ENCODE data around the gene PPEF1. TPM values are rescaled to one million over a fixed set of nuclear protein-coding genes. Genes with fewer than 3 reads are reported as not detected.

The PPEF1 gene
- total and polyA plus RNA-seq, 2 of the 8 experiments (the other 6 are each of a cell fraction or from before 2014, with no cell fraction given) = 0.08 to 0.30 TPM

DNA sequence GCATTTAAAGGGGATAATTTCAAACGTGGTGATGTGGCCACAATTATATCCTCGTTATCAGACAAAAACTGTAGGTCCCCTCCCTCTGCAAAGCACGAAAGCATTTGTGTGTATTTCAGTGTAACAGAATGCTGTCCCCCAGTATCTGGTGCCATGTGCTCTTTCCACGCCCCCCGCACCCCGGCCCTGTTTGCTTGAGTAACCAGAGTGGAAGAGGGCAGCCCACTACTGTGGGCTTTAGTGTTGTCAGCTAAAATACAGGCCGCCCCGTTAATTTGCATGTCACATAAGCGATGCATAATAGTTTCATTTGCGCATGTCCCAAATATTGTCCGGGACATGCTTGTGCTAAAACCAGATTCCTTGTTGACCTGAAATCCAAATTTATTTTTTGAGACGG is 166.4 kb downstream of the PPEF1 start:
- Histone ChIP-seq H3K27me3 (replicated peaks in 1 of 4; ENCODE audit: control insufficient read depth in 3 of 4, extremely low read depth in 1 of 4, insufficient read depth in 3 of 4, low read length in 3 of 4) (no peaks in the 10 kb centered on the region), H4K5ac (ENCODE audit: insufficient read length, low read depth, low read length) (no peak overlapping the region), H2BK120ac (replicated peaks; ENCODE audit: low read depth, low read length) (no peak overlapping the region), H2BK15ac (ENCODE audit: low read length) (no peak overlapping the region), H3K4me1 (replicated peaks in 1 of 4; ENCODE audit: control insufficient read depth in 3 of 4, insufficient read depth in 4 of 4, low read length in 3 of 4) (no peaks in the 10 kb centered on the region; a peak in 1 of 7 replicates), H3K56ac (replicated peaks; ENCODE audit: insufficient read length, low read depth, low read length) (no peak overlapping the region), H2BK12ac (ENCODE audit: low read depth, low read length) (no peak overlapping the region), H3K4me2 (ENCODE audit: insufficient read depth in 1 of 2, low read depth in 2 of 2, low read length in 2 of 2) (no peak overlapping the region), H3K9me3 (ENCODE audit: insufficient read depth in 2 of 2, low read depth in 1 of 2, low read length in 1 of 2) (no peaks in the 10 kb centered on the region), H3K14ac (ENCODE audit: insufficient read length) (no peak overlapping the region), H2BK5ac (ENCODE audit: low read depth, low read length) (no peak overlapping the region), H4K91ac (replicated peaks; ENCODE audit: insufficient read length, low read length) (no peak overlapping the region), H3K23me2 (ENCODE audit: low read depth, low read length) (no peaks in the 10 kb centered on the region), H4K8ac (ENCODE audit: extremely low read depth, insufficient read depth, low read length) (no peak overlapping the region), H3K27ac (ENCODE audit: low read depth, low read length) (no peak overlapping the region), H2BK20ac (ENCODE audit: low read length) (no peak overlapping the region), H3K79me2 (ENCODE audit: control insufficient read depth in 1 of 2, insufficient read depth in 2 of 2, low read length in 2 of 2) (no peaks in the 10 kb centered on the region), H3K18ac (ENCODE audit: extremely low read depth, low read length) (no peak overlapping the region), H3K79me1 (ENCODE audit: low read depth, low read length) (no peaks in the 10 kb centered on the region), H3K9ac (replicated peaks in 1 of 4; ENCODE audit: extremely low read depth in 1 of 4, low read depth in 3 of 4, low read length in 3 of 4) (no peak overlapping the region), H2AFZ (ENCODE audit: low read length) (no peak overlapping the region), H2AK5ac (ENCODE audit: low read depth, low read length) (no peak overlapping the region), H3K36me3 (ENCODE audit: control insufficient read depth in 2 of 4, insufficient read depth in 4 of 4, low read length in 3 of 4) (no peaks in the 10 kb centered on the region), H3K23ac (ENCODE audit: insufficient read length) (no peak overlapping the region), H3K4me3 (ENCODE audit: extremely low read depth in 1 of 4, insufficient read depth in 2 of 4, low read depth in 3 of 4, low read length in 4 of 4) (no peak overlapping the region), H4K20me1 (replicated peaks in 1 of 2; ENCODE audit: control insufficient read depth in 1 of 2, insufficient read depth in 2 of 2, low read length in 2 of 2) (no peaks in the 10 kb centered on the region), H3K4ac (replicated peaks; ENCODE audit: insufficient read length, low read depth, low read length) (no peak overlapping the region)
- POLR2A ChIA-PET (ENCODE audit: partially characterized antibody) = no interaction called here
- FAIRE-seq (no peak), DNase-seq (ENCODE audit: low read depth in 1 of 2, low spot score in 2 of 2) (no peak)
- WGBS, 2 experiments (ENCODE audit: extremely low coverage in 1 of 2, insufficient coverage in 1 of 2, insufficient read length in 1 of 2, insufficient replicate concordance in 2 of 2, low coverage in 1 of 2, low lambda C conversion rate in 2 of 2, missing lambda C conversion rate in 1 of 2) = 92% methylated on average over 12 of the region's 12 CpGs; no CpG with 5 or more reads in 1 of the 2 experiments
- CTCF ChIA-PET (ENCODE audit: partially characterized antibody) = interaction anchor here (0.7 to 0.8 kb wide), 2 partner anchors 11 to 257 kb away, joined by 3 to 4 read pairs; no protein-coding TSS in a partner anchor
- TF ChIP-seq POLR2A (IDR thresholded peaks at IDR 0.05; ENCODE audit: control extremely low read depth in 1 of 2, low read depth in 2 of 2, low read length in 2 of 2) (no peak), CBX5 (IDR thresholded peaks at IDR 0.05; ENCODE audit: low read depth, low read length) (no peak), JUN (IDR thresholded peaks at IDR 0.05; ENCODE audit: low read depth, low read length) (no peak), EP300 (IDR thresholded peaks at IDR 0.05; ENCODE audit: borderline replicate concordance in 1 of 2, low read depth in 2 of 2, low read length in 2 of 2) (no peak), RAD21 (IDR thresholded peaks at IDR 0.05 in 1 of 2, conservative IDR thresholded peaks at IDR 0.05 in 1 of 2; ENCODE audit: low read depth in 2 of 2, low read length in 2 of 2) (no peak), YY1 (IDR thresholded peaks at IDR 0.05; ENCODE audit: low read depth, low read length) (no peak), TBP (IDR thresholded peaks at IDR 0.05; ENCODE audit: low read depth, low read length) (no peak), RNF2 (IDR thresholded peaks at IDR 0.05; ENCODE audit: borderline replicate concordance, low read depth, low read length, missing control alignments, poor library complexity, severe bottlenecking) (no peak), EGR1 (IDR thresholded peaks at IDR 0.05; ENCODE audit: borderline replicate concordance, low read depth, low read length) (no peak), CEBPB (IDR thresholded peaks at IDR 0.05; ENCODE audit: low read depth, low read length) (no peak), JUND (IDR thresholded peaks at IDR 0.05; ENCODE audit: low read length) (no peak)
- TF ChIP-seq, protein P1, sequence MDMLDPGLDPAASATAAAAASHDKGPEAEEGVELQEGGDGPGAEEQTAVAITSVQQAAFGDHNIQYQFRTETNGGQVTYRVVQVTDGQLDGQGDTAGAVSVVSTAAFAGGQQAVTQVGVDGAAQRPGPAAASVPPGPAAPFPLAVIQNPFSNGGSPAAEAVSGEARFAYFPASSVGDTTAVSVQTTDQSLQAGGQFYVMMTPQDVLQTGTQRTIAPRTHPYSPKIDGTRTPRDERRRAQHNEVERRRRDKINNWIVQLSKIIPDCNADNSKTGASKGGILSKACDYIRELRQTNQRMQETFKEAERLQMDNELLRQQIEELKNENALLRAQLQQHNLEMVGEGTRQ (IDR thresholded peaks at IDR 0.05; ENCODE audit: low read length) = no peak
- TF ChIP-seq, protein P2, sequence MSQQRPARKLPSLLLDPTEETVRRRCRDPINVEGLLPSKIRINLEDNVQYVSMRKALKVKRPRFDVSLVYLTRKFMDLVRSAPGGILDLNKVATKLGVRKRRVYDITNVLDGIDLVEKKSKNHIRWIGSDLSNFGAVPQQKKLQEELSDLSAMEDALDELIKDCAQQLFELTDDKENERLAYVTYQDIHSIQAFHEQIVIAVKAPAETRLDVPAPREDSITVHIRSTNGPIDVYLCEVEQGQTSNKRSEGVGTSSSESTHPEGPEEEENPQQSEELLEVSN (IDR thresholded peaks at IDR 0.05) = no peak

All from H1 (cell line).